Keratinocyte (primary cell): Measurements from ENCODE around the gene LAP3.

Source experiments
- CTCF ChIP-seq, 3 experiments: IDR thresholded peaks in 1 of 3; conservative IDR thresholded peaks in 1 of 3; optimal IDR thresholded peaks in 1 of 3; 2 replicates in 2 of 3; 3 replicates in 1 of 3; pipeline versions ENCODE3 to v1.5.1; 2011; ENCODE audit warnings: low read length in 3 of 3, mild to moderate bottlenecking in 3 of 3, moderate library complexity in 2 of 3, control low read depth in 1 of 3, inconsistent platforms in 1 of 3; ENCODE audit not compliant: insufficient read depth in 2 of 3; ENCODE audit errors: extremely low read depth in 1 of 3
- EZH2 ChIP-seq: IDR thresholded peaks from one replicate; pipeline ENCODE4 v1.6.1; 2012; ENCODE audit warnings: inconsistent platforms, mild to moderate bottlenecking, low read length, moderate library complexity

- TF ChIP-seq CTCF (optimal IDR thresholded peaks at IDR 0.05 in 1 of 3, IDR thresholded peaks at IDR 0.05 in 1 of 3, conservative IDR thresholded peaks at IDR 0.05 in 1 of 3; ENCODE audit: extremely low read depth in 1 of 3, insufficient read depth in 2 of 3, low read length in 3 of 3) (no peak), EZH2 (no peak)
These were observed 20.5 kb upstream of the LAP3 start for GRCh38 chr4:17556498-17556897.
